IPS DF 19.7 (cell line): ENCODE results near the gene SCRT2.

ENCODE experiments used
- DNase-seq: peaks from one replicate; pipeline ENCODE4 v3.0.0-alpha.2; 2013; ENCODE audit warnings: low read depth, low spot score

The SCRT2 gene

DNA sequence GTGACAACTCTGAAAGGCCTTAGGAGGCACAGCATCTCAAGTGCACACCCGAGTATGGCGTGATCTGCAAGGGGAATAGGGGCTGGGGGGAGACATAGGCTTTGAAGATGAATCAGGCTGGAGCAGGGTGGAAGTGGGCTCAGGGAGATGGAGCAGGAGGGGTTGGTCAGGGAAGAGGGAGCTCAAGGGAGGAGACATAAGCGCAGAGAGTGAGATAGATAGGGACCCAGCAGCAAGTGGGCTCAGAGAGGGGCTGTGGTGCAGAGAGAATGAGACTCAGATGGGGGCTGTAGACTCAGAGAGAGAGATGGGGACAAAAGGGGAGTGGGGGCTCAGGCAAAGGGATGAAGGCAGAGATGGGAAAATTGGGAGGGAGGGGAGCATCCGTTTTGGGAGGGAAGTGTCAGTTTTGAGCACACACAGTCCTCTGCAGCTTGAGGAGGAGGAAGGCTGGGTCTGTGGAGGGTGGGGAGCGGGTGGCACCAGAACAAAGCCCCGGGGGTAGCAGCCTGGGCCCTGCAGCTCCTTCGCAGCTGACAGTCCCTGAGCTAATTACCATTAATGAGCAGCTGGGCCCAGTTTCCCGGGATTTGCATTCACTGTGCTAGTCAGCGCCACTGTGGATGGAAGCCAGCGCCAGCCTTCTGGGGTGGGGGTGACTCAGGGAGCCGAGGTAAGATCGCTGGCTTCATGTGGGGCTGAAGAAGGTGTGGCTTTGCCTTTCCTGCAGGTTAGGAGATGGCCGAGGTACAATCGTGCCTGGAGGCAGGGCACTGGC, 41.3 kb downstream of the SCRT2 start:
- no peak for DNase-seq

DNA sequence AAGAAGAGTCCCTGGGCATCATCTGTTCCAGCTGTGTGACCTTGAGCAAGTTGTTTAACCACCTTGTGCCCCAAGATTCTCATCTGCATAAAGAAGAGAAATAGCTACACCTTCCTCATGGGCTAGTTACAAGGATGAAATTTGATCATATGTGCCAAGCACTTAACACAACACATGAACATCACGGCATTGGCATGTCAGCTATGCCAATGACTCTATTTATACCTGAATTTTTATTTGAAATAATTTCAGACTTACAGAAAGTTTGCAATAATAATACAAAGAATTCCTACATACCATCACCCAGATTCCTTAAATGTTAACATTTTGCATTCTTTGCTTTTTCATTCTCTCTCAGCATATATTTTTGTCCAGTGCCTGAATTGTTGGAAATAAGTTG, 44.5 kb downstream of the SCRT2 start:
- no peak for DNase-seq

DNA sequence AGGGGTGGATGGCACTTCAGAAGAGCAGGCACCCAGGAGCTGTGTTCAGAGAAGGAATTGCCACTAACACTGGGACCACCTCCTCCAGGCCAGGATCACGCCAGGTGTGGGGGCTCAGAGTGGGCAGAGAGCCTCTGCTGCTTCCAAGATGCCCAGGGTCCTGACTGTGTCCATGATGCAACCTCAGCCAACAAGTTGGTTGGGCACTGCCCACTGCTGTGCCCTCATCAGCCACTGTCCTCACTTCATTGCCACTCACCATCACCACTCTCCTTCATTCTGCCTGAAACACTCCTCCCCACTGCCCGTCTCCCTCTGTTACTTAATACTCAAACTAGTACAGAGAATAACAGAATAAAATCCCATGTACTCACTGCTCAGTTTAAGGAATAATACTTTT, 49.0 kb downstream of the SCRT2 start:
- no peak for DNase-seq

DNA sequence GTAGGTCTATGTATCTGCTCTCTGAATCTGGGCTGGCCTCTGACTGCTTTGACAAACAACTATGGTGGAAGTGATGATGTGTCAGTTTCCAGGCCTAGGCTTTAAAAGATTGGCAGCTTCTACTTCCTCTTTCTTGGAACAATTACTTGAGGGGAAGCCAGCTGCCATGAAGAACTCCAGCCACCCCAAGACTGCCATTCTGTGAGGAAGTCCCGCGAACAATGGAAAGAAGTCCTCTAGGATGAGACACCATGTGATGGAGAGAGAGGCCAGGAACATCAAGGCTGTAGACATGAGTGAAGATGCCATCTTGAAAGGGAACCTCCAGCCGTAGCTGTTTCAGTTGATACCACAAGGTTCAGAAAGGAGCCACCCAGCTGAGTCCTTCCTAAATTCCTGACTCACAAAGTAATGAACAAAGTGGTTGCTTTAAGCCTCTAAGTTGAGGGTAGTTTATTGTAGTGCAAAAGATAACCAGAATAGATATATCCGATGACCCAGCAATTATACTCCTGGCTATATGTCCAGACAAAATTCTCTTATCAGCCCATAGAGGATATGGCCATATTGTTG, 50.2 kb downstream of the SCRT2 start:
- DNase-seq: no peak

DNA sequence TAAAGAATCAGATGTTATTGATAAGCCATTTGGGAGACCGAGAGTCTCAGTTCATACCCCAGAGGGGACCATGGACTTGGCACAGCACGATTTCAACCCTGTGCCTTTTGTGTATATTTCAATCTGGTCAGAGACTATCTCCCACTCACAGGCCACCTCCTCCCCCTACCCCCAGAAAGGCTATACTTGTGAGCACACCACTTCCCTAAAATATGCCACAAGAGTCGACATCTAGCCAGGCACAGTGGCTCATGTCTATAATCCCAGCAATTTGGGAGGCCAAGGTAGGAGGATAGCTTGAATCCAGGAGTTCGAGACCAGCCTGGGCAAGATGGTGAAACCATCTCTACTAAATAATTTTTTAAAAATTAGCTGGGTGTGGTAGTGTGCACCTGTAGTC, 51.9 kb downstream of the SCRT2 start:
- no peak for DNase-seq

DNA sequence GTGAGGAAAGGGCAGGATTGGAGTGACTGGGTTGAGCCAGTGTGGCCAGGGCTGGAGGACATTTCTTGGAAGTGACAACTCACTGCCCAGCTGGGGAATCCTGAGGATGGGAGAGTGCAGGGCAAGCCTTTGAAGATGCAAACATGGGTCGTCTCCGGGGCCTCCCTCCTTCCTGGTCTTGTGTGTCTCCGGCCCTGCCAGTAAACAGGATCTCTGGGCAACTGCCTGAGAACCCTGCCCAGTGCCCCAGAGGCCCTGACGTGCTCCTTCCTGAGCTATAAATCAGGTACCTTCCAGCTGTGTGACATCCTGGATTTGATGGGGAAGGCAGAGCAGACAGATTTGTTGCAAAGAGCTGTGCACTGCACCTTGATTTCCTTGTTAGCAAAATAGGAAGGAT, 52.6 kb downstream of the SCRT2 start:
- DNase-seq: no peak

DNA sequence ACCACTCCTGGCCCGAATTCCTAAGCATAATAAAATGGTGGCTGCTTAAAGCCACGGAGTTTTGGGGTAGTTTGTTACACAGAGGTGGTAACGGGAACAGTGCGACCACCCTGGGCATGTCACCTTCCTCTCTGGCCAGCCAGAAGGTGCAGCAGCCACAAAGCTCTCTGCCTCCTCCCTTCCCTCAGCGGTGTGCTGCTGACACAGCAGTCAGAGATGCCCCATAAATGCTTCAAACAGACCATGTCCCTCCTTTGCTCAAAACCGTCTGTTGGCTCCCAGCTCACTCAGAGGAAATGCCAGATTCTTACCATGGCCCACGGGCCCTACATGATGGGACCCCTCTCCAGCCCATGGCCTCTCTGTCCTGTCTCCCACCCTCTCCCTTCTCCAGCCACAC, 53.4 kb downstream of the SCRT2 start:
- DNase-seq: no peak

DNA sequence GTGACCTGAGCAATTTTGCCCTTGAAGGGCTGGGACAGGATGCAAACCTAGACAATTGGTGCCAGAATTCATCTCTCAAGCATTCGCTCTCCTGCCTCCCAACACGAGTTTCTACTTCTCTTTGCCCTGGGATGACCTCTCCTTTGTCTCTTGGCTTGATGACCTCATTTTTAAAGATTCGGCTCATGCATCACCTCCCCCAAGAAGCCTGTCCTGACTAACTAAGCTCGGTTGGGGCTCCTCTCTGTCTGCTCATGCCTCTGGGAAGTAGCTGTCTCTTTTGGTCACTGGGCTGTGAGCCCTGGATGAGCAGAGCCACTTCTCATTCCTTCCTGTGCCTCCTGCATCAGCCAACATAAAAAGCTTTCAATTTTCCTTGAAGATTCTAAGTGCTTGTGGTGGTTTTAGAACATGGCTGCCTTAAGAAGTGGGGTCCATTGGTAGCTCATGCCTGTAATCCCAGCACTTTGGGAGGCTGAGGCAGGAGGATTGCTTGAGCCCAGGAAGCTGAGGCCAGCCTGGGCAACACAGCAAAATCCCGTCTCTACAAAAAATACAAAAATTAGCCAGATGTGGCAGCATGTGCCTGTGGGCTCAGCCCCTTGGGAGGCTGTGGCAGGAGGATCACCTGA, 54.4 kb downstream of the SCRT2 start:
- no peak for DNase-seq

DNA sequence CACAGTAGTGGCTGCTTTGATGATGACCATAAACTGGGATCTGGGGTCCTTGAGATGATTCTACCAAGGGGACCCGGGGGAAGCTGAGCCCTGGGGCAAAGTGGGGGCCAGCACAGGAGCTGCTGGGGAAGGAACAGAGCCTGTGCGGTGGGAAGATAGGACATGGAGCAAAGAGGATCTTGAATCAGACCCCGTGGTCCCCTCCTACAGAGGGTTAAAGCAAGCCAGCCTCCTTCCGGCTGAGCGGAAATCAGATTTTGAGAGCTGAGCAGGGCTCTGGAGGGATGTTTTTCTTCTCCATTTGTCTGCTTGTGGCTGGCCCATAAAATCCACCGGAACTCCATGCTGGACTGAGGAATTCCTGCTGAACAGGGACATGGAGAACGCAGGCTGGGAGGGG, 55.4 kb downstream of the SCRT2 start:
- DNase-seq: no peak

DNA sequence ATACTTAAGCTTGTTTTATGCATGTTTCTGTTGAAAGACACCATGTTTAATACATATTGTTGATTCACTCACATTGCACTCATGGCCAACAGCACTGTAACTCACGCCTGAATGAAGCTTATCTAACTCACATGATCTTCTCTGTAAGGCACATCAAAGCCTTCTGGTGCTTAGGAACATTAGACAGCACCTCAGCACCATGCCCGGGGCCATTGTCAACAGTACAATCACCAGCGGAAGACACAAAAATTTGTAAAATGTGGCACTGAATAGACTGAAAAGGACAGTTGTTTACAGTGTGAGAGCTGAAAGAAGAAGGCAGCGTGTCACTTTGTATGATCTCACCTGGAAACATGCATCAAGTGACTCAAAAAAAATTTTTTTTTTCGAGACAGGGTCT, 56.6 kb downstream of the SCRT2 start:
- DNase-seq: no peak

DNA sequence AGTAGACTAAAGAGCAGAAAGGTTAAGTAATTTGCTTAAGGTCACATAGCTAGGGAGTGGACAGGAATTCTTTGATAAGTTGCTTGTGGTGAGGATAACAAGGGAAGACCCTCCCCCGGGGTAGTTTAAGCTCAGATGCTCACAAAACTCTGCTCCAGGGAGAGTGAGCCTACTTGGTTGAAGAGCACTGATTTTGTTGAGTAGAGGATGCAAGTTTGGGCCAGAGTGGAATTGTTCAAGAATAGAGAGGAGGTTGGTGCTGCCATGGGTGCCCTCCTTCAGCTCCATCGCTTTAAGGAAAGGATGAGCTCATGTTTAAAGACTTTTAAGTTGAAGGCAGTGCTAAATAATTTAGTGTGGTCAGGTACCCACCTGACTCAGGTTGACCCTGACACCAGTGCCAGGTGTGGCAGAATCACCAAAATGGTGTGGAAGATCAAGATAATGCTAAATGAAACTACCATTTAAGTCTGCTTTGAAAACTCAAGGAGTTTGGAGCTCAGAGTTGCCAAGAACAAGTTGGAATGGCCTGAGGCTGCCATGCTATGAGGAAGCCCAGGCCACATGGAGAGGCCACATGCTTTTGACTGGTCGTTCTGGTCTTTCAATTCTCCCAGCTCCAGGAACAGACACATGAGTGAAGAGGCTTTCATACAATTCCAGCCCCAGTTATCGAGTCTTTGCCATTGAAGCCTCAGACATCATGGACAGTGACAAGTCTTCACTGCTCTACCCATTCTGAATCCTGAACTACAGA, 57.5 kb downstream of the SCRT2 start:
- no peak for DNase-seq

DNA sequence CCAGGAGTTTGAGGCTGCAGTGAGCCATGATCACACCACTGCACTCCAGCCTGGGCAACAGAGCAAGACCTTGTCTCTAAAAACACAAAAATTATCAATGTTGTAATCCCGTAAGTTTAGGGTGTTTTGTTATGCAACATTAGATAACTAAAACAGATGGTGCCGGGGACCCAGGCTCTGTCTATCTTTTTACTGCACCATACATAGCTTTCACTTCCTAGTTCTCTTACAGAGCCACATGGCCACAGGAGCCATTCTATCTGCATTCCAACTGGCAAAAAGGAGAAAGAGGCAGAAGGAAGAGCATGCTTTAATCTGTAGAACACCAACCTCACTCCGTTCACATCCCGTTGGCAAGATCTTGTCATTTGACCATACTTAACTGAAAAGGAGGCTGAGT, 60.1 kb downstream of the SCRT2 start:
- DNase-seq: no peak

DNA sequence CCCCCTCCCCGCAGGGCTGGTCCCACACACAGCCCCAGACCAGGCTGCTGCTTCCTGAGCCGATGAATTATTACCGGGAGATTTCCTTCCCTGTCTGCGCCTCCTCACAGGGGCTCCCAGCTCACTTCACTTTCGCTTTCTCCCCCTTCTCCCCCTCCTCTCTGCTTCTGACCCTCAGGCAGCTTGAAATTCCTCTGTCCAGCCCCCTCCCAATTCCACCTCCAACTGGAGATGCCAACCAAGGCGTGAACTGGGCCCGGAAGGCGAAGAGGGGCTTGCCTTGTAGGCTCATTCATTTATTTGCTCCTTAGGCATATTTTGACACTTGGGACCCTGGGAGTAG, 63.8 kb downstream of the SCRT2 start:
- no peak for DNase-seq
